Skeletal muscle tissue (tissue), 4 donors: ENCODE results near the gene TRIM6. TPM values are rescaled to one million over a fixed set of nuclear protein-coding genes. Genes with fewer than 3 reads are reported as not detected.

Experiments
- H3K27ac ChIP-seq: one replicate; pipeline ENCODE4 v1.7.0; 2013; ENCODE audit warnings: mild to moderate bottlenecking, low read depth, low read length, inconsistent platforms
- H3K27me3 ChIP-seq, 3 donors: one replicate each; pipeline ENCODE4 v1.7.0; 2013; ENCODE audit warnings: low read length in 3 of 3; ENCODE audit not compliant: control insufficient read depth in 3 of 3, insufficient read depth in 3 of 3
- H3K36me3 ChIP-seq, 3 donors: one replicate each; pipeline ENCODE4 v1.7.0; 2013; ENCODE audit warnings: low read length in 3 of 3; ENCODE audit not compliant: control insufficient read depth in 3 of 3, insufficient read depth in 3 of 3
- H3K4me1 ChIP-seq, 3 donors: one replicate each; pipeline ENCODE4 v1.7.0; 2013; ENCODE audit warnings: low read length in 3 of 3, mild to moderate bottlenecking in 3 of 3; ENCODE audit not compliant: control insufficient read depth in 3 of 3, insufficient read depth in 3 of 3
- H3K4me3 ChIP-seq, 3 donors: one replicate each; pipeline ENCODE4 v1.7.0; 2013; ENCODE audit warnings: low read length in 3 of 3
- H3K9ac ChIP-seq, 3 donors: one replicate each; pipeline ENCODE4 v1.7.0; 2013; ENCODE audit warnings: low read length in 3 of 3, mild to moderate bottlenecking in 3 of 3, moderate library complexity in 2 of 3, low read depth in 1 of 3
- H3K9me3 ChIP-seq, 3 donors: one replicate each; pipeline ENCODE4 v1.7.0; 2013; ENCODE audit warnings: low read length in 3 of 3; ENCODE audit not compliant: control insufficient read depth in 3 of 3
- total RNA-seq: library from RNA; depleted of rRNA; stranded (reverse); fragments of >200 nt; gene quantifications from one replicate; pipeline ENCODE4 v1.2.3, GENCODE V29; 2014
- donor health status: Osteomylitis.

Gene TRIM6
- total RNA-seq, 1 donor from 2014 or later, result 1.6 TPM

DNA sequence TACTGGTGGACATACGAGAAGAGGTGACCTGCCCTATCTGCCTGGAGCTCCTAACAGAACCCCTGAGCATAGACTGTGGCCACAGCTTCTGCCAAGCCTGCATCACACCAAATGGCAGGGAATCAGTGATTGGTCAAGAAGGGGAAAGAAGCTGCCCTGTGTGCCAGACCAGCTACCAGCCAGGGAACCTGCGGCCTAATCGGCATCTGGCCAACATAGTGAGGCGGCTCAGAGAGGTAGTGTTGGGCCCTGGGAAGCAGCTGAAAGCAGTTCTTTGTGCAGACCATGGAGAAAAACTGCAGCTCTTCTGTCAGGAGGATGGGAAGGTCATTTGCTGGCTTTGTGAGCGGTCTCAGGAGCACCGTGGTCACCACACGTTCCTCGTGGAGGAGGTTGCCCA, 6.9 kb downstream of the TRIM6 start:
- no peak overlapping the region for H3K4me3 ChIP-seq
- no peaks in the 10 kb centered on the region for H3K4me1 ChIP-seq
- no peaks in the 10 kb centered on the region for H3K36me3 ChIP-seq
- no peaks in the 10 kb centered on the region for H3K27me3 ChIP-seq
- no peak overlapping the region for H3K9ac ChIP-seq
- H3K27ac ChIP-seq, result no peak overlapping the region
- H3K9me3 ChIP-seq, result no peaks in the 10 kb centered on the region

DNA sequence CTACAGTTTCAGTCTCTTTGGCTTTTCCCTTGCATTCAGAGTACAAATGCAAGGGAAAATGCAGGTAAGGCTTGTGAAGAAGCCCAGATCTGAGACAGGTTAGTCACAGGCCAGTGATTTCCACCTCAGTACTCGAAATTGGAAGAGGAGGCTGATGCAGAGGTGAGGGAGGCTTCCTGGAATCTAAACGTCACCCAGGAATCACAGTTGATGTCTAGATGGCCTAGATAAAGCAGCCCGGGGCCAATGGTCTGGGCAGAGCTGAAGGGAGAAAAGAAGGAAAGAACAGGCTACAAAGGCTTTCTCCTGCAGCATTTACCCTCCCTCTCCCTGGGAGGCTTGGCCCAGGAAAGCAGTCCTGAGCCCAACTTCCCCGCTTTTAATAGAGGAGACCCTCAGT, 8.5 kb downstream of the TRIM6 start:
- H3K27ac ChIP-seq, result no peak overlapping the region
- no peak overlapping the region for H3K9ac ChIP-seq
- H3K4me1 ChIP-seq, result no peaks in the 10 kb centered on the region
- no peak overlapping the region for H3K4me3 ChIP-seq
- no peaks in the 10 kb centered on the region for H3K27me3 ChIP-seq
- H3K9me3 ChIP-seq, result no peaks in the 10 kb centered on the region
- H3K36me3 ChIP-seq, result no peaks in the 10 kb centered on the region

DNA sequence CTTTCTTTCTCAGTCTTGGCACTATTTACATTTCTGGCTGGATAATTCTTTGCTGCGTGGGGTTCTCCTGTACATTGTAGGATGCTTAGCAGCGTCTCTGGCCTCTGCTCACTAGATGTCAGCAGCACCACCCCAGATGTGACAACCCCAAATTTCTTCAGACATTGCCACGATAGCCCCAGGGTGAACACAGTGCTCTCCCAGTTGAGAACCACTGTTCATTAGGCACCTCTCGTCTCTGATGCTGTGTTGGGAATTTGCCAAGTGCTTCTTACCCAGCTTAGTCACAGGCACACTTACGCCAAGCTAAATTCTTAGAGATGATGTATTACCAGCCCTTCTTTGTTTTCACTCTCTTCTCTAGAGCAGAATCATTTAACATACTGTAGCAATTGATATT, 9.4 kb downstream of the TRIM6 start:
- H3K9me3 ChIP-seq, result no peaks in the 10 kb centered on the region
- no peak overlapping the region for H3K4me3 ChIP-seq
- H3K4me1 ChIP-seq, result no peaks in the 10 kb centered on the region
- H3K27ac ChIP-seq, result no peak overlapping the region
- H3K9ac ChIP-seq, result no peak overlapping the region
- H3K27me3 ChIP-seq, result no peaks in the 10 kb centered on the region
- H3K36me3 ChIP-seq, result no peaks in the 10 kb centered on the region

DNA sequence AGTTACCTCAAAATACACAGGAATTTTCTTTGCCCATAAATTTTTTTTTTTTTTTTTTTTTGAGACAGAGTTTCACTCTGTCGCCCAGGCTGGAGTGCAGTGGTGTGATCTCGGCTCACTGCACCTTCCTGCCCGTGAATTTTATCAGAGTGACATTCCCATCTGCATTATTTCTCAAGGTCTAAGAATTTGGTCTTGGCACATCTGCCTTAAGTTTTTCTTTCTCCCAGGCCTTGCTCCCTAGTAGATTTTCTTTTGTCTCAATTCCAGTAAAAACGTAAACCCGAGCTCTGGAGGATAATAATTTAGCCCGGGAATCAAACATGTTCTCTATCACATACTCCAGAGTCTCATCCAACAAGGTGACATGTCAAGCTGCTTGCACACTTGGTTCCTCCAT, 12.4 kb downstream of the TRIM6 start:
- Histone ChIP-seq H3K27me3 (no peaks in the 10 kb centered on the region), H3K4me3 (no peak overlapping the region), H3K9me3 (no peaks in the 10 kb centered on the region), H3K36me3 (no peaks in the 10 kb centered on the region), H3K4me1 (no peaks in the 10 kb centered on the region), H3K9ac (no peak overlapping the region), H3K27ac (no peak overlapping the region)

DNA sequence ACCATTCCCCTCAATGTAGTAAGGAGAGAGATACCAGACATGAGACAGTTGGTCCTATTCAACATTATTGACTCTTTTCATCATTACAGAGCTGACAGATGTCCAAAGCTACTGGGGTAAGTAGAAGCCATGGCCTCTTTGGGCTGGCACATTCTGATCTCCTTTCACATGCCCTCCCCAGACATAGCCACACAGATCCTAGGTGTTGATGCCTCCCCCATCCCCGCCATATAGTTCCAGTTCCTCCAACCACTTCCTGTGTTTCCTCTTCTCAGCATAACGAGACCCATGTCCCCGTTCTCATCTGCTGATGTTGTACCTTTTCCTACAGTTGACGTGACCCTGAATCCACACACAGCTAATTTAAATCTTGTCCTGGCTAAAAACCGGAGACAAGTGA, 14.0 kb downstream of the TRIM6 start:
- Histone ChIP-seq H3K36me3 (no peaks in the 10 kb centered on the region), H3K4me1 (no peaks in the 10 kb centered on the region), H3K27me3 (no peaks in the 10 kb centered on the region), H3K9me3 (no peaks in the 10 kb centered on the region), H3K27ac (no peak overlapping the region), H3K9ac (no peak overlapping the region), H3K4me3 (no peak overlapping the region)

DNA sequence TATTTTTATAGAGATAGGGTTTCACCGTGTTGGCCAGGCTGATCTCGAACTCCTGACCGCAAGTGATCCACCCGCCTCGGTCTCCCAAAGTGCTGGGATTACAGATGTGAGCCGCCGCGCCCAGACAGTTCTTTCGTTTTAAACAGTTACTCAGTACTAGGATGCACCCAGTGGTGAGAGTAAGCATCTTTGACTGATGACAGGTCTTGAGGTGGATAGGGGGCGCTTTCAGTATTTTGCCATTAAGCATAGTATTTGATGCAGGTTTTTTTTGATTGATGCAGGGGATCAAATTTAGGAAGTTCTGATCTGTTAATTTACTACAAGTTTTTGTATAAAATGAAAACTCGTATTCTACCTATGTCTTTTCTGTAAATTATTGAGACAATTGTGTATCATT, 15.2 kb downstream of the TRIM6 start:
- H3K4me1 ChIP-seq, result no peaks in the 10 kb centered on the region
- H3K9ac ChIP-seq, result no peak overlapping the region
- no peaks in the 10 kb centered on the region for H3K36me3 ChIP-seq
- no peak overlapping the region for H3K27ac ChIP-seq
- H3K27me3 ChIP-seq, result no peaks in the 10 kb centered on the region
- H3K9me3 ChIP-seq, result no peaks in the 10 kb centered on the region
- no peak overlapping the region for H3K4me3 ChIP-seq

DNA sequence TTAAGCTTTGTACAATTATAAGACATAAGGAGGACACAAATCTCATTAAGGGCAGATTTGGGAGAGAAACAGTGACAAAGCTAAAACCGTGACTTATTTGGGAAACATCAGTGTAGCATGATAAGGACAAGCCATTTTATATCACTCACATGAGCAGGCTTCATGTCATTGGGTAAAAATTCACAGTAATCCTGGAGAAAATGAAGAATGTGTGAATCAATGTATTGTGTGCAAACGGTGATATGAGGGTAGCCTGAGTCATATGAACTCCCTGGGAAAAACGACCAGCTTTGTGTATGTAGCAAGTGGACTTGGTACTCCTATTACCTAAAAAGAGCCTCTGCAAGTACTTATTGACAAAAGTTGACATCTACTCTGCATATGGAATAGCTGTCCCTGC, 22.4 kb downstream of the TRIM6 start:
- H3K9me3 ChIP-seq, result no peaks in the 10 kb centered on the region
- no peak overlapping the region for H3K4me3 ChIP-seq

DNA sequence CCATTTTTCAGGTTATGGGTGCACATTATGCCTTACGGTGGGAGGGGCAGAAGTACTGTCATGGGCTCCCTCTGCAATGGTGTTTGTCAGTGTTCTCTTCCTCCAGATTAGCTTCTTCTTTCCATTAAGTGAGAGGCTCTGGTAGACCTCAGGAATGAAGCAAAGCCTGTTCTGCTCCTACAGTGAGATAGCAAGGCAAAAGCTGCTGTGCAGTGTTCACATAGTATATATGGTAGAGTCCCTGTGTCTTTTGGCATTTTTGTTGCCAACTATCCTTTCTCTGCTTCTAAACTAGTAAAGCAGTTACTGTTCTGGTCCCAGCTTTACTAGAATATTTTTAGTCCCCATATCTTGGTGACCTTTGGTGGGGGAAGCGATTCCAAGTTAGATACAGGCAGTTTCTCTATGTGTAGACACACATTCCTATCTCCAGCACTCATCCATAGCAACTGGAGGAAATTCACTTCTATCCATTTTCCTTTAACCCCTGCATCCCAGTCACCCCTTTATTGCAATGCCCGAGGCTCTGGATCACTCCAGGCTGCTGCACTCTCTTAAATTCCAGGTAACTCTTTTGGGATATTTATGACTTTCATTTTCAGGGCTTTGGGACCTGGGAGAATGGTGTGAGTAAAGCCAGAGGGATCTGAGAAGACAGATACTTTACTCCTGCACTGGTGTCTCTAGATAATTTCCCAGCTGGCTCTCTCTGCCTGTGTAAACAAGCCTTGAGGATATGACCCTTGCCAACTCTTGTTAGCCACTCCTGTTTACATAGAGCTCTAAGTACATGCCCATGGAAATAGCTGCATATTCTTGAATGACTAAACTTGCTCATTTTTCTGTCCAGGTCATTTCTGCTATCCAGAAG, 24.4 kb downstream of the TRIM6 start:
- Histone ChIP-seq H3K27me3 (no peaks in the 10 kb centered on the region), H3K4me1 (peaks cover 4 to 12% (median 6%) of the 10 kb centered on the region in 3 donors), H3K36me3 (no peaks in the 10 kb centered on the region), H3K4me3 (no peak overlapping the region), H3K27ac (no peak overlapping the region), H3K9me3 (no peaks in the 10 kb centered on the region), H3K9ac (no peak overlapping the region)

More for the DNA sequence above, 22.4 kb downstream of the TRIM6 start:
- Histone ChIP-seq H3K36me3 (no peaks in the 10 kb centered on the region), H3K9ac (no peak overlapping the region), H3K4me1 (no peaks in the 10 kb centered on the region), H3K27me3 (no peaks in the 10 kb centered on the region), H3K27ac (no peak overlapping the region)

DNA sequence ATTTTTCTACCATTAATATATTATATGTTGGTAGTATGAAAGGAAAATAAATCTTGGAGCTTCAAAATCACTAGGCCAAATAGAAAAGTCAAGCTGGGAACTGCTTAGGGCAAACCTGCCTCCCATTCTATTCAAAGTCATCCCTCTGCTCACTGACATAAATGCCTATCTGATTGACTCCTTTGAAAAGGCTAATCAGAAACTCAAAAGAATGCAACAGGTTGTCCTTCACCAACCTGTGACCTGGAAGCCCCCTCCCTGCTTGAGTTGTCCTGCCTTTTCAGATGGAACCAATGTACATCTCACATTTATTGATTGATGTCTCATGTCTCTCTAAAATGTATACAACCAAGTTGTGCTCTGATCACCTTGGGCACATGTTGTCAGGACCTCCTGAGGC, 25.1 kb downstream of the TRIM6 start:
- no peaks in the 10 kb centered on the region for H3K9me3 ChIP-seq
- no peaks in the 10 kb centered on the region for H3K36me3 ChIP-seq
- peaks cover 5 to 15% (median 6%) of the 10 kb centered on the region in 3 donors for H3K4me1 ChIP-seq
- H3K9ac ChIP-seq, result no peak overlapping the region
- no peaks in the 10 kb centered on the region for H3K27me3 ChIP-seq
- H3K27ac ChIP-seq, result no peak overlapping the region
- H3K4me3 ChIP-seq, result no peak overlapping the region

DNA sequence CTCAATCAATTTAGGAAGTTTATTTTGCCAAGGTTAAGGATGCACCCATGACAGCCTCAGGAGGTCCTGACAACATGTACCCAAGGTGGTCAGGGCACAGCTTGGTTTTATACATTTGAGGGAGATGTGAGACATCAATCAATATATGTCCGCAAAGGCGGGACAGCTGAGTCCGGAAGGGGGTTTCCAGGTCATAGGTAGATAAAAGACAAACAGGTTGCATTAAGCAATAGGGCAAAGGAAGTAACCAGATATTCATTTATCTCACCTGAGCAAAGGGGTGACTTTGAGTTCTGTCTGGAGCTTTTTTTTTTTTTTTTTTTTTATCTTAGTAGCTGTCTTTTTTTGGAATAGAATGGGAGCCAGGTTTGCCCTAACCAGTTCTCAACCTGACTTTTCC, 26.4 kb downstream of the TRIM6 start:
- Histone ChIP-seq H3K4me1 (peaks cover 5 to 15% (median 6%) of the 10 kb centered on the region in 3 donors), H3K27ac (no peak overlapping the region), H3K36me3 (no peaks in the 10 kb centered on the region), H3K9ac (no peak overlapping the region), H3K4me3 (no peak overlapping the region), H3K27me3 (no peaks in the 10 kb centered on the region), H3K9me3 (no peaks in the 10 kb centered on the region)
